Small intestine (tissue), 16 donors: ENCODE results near the gene C18orf63. TPM values are rescaled to one million over a fixed set of nuclear protein-coding genes. Genes with fewer than 3 reads are reported as not detected.

Experiments used
- DNase-seq, 2 donors: peaks; one replicate each; pipeline versions ENCODE4 v3.0.0 to v3.0.0-alpha.2; 2013
- FAIRE-seq: peaks from 2 replicates; lab custom pipeline; 2012; peaks lifted over from hg19 to GRCh38; lab: Jason Lieb, UNC
- H3K27ac ChIP-seq, 3 donors: one replicate each; pipeline ENCODE4 v1.5.1; 2013; ENCODE audit warnings: low read length in 2 of 3, mild to moderate bottlenecking in 2 of 3, control low read depth in 1 of 3, inconsistent platforms in 1 of 3, low read depth in 1 of 3, moderate library complexity in 1 of 3
- H3K27me3 ChIP-seq, 3 donors: one replicate each; pipeline ENCODE4 v1.6.1; 2013; ENCODE audit warnings: low read length in 3 of 3, inconsistent platforms in 1 of 3; ENCODE audit not compliant: control insufficient read depth in 3 of 3, insufficient read depth in 3 of 3
- H3K36me3 ChIP-seq, 3 donors: one replicate each; pipeline ENCODE4 v1.6.1; 2013; ENCODE audit warnings: low read length in 3 of 3, inconsistent platforms in 1 of 3, low read depth in 1 of 3, mild to moderate bottlenecking in 1 of 3, moderate library complexity in 1 of 3; ENCODE audit not compliant: control insufficient read depth in 3 of 3, insufficient read depth in 2 of 3
- H3K4me1 ChIP-seq, 3 donors: one replicate each; pipeline ENCODE4 v1.6.1; 2013; ENCODE audit warnings: low read length in 2 of 3, inconsistent platforms in 1 of 3, low read depth in 1 of 3, mild to moderate bottlenecking in 1 of 3, moderate library complexity in 1 of 3; ENCODE audit not compliant: control insufficient read depth in 3 of 3, insufficient read depth in 2 of 3
- H3K4me3 ChIP-seq, 3 donors: one replicate each; pipeline ENCODE4 v1.5.1; 2013; ENCODE audit warnings: low read length in 3 of 3, control low read depth in 1 of 3, inconsistent platforms in 1 of 3, low read depth in 1 of 3, mild to moderate bottlenecking in 1 of 3, moderate library complexity in 1 of 3
- H3K9me3 ChIP-seq, 2 donors: one replicate each; pipeline ENCODE4 v1.6.1; 2013; ENCODE audit warnings: low read depth in 1 of 2, low read length in 1 of 2; ENCODE audit not compliant: control insufficient read depth in 2 of 2, insufficient read depth in 1 of 2
- WGBS, 3 donors: extraction: QIAGEN DNeasy Blood & Tissue Kit; methylation state at CpG; one replicate each; pipeline ENCODE4 v1.1.7; 2013; 5-methylcytosine and 5-hydroxymethylcytosine counted together
- long read RNA-seq, 10 donors: transcript quantifications; one replicate each; lab custom pipeline, GENCODE V29; 2026
- polyA plus RNA-seq, 4 donors: library from polyadenylated mRNA; stranded (reverse) in 3 of 4; unstranded in 1 of 4; fragments of 200-250 nt in 3 of 4; fragments of 120-200 nt in 1 of 4; gene quantifications; one replicate each; pipeline versions ENCODE4 v1.2.1 to v1.2.3, GENCODE V29; 2013
- donor health status: healthy with polysubstance abuse.
- donor health status: control.
- donor health status: control.
- donor health status: Bipolar disorder and iron deficiency.
- donor health status: healthy.

Gene C18orf63
- polyA plus RNA-seq = not detected
- long read RNA-seq, donor 1 = 0 reads
- long read RNA-seq, donor 2 = 0 reads
- long read RNA-seq, donor 3 = 0 reads
- long read RNA-seq, donor 4 = 0 reads
- long read RNA-seq, donor 5 = 0 reads
- long read RNA-seq, donor 6 = 0 reads
- long read RNA-seq, donor 7 = 0 reads
- long read RNA-seq, donor 8 = 0 reads
- long read RNA-seq, donor 9 = 0 reads
- long read RNA-seq, donor 10 = 0 reads

- FAIRE-seq = no peak
- Histone ChIP-seq H3K27me3 (peaks cover 0 to 2% (median 0%) of the 10 kb centered on the region in 3 donors), H3K4me3 (no peak within 1 kb of the TSS), H3K9me3 (peaks cover 0 to 6% of the 10 kb centered on the region in 2 donors), H3K4me1 (no peaks in the 10 kb centered on the region), H3K36me3 (no peaks in the 10 kb centered on the region), H3K27ac (no peak within 1 kb of the TSS)
- WGBS, 3 donors = 93 to 98% (median 95%) methylated on average over 51 of the region's 51 CpGs
- no peak for DNase-seq
Observed at GRCh38 chr18:74315464-74316256, at the start of gene C18orf63. TSS of gene C18orf63 (plus strand) at chr18:74315839. CDS start at chr18:74317866, 2,027 bp downstream.

DNA sequence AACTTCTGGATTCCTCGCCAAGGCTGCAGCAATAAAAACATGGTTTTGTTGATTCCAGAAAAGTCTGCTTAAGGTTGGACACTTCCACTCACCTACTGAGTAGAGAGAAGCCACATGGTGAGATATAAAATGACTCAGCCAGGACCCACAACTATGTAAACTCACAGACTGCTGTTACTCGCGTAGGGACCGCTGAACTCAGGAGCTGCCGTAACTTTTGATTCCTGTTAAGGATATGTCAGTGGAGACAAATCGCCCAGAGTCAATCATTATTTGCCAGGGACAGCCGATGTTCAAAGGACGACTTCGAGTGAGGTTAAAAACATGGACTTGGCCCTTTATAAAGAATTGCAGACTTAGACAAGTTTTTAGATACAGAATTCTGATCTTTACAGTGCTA lies 49.5 kb upstream of the C18orf63 start:
- peaks cover 0 to 32% (median 11%) of the 10 kb centered on the region in 3 donors for H3K36me3 ChIP-seq
- H3K27ac ChIP-seq = peak overlapping the region; percentile 24 to 64 (median 62)
- no peaks in the 10 kb centered on the region for H3K9me3 ChIP-seq
- WGBS, 3 donors = 16 to 51% (median 29%) methylated on average over 9 of the region's 9 CpGs
- FAIRE-seq (peak; percentile 62), DNase-seq (peak; percentile 71 to 92)
- H3K4me3 ChIP-seq = no peak overlapping the region
- H3K4me1 ChIP-seq = peaks cover 5 to 33% (median 14%) of the 10 kb centered on the region in 3 donors
- no peaks in the 10 kb centered on the region for H3K27me3 ChIP-seq

GRCh38 chr18:74268175-74268574 lies 47.5 kb upstream of the C18orf63 start:
- Histone ChIP-seq H3K27me3 (no peaks in the 10 kb centered on the region), H3K9me3 (no peaks in the 10 kb centered on the region), H3K4me1 (peaks cover 5 to 33% (median 14%) of the 10 kb centered on the region in 3 donors), H3K4me3 (no peak overlapping the region), H3K27ac (peak overlapping the region in 2 of 3 donors; percentile 38 to 56), H3K36me3 (peaks cover 0 to 17% (median 6%) of the 10 kb centered on the region in 3 donors)
- WGBS, 3 donors = 45 to 82% (median 49%) methylated on average over 7 of the region's 7 CpGs
- FAIRE-seq (no peak), DNase-seq (peak; percentile 47 to 50)

DNA sequence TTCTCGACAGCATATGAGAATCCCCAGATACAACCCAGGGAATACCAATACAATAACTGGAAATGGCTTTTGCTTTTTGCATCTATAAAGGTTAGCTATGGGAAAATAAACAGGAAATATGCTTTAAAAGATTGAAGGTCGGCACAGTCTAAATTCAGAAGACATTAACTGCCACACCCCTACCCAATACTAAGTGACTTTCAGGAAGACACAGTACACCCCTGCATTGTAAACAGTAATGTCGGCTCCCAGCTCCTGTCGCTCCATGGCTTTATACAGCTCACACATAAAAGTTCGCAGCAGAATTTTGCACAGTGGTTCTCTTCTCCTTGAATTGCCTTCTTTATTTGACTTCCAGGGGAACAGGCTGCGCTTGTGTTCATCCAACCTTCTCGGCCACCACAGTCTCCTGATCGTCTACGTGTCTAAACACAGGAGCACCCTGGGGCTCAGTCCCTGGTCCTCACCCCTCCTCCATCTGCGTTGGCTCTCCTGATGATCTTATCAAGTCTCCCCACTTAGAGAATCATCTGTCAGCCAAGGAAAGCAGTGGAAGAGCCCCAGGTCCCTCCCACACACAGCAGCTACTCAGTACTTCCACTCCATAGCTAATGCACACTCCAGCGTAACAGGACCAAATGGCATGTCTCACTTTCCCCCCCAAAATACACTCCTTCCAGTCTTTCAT lies 46.6 kb upstream of the C18orf63 start:
- WGBS, 3 donors = 47 to 69% (median 55%) methylated on average over 11 of the region's 11 CpGs
- DNase-seq (no peak), FAIRE-seq (no peak)
- Histone ChIP-seq H3K4me3 (no peak overlapping the region), H3K36me3 (peaks cover 0 to 22% (median 4%) of the 10 kb centered on the region in 3 donors), H3K4me1 (peaks cover 5 to 33% (median 17%) of the 10 kb centered on the region in 3 donors), H3K27ac (peak overlapping the region in 1 of 3 donors; percentile 34), H3K27me3 (no peaks in the 10 kb centered on the region), H3K9me3 (no peaks in the 10 kb centered on the region)

GRCh38 chr18:74271635-74272034 lies 44.0 kb upstream of the C18orf63 start:
- WGBS, 3 donors = 81 to 90% (median 84%) methylated on average over 3 of the region's 3 CpGs
- no peak for FAIRE-seq
- no peaks in the 10 kb centered on the region for H3K9me3 ChIP-seq
- H3K27ac ChIP-seq = no peak overlapping the region
- DNase-seq = no peak
- H3K36me3 ChIP-seq = peaks cover 0 to 23% (median 2%) of the 10 kb centered on the region in 3 donors
- no peak overlapping the region for H3K4me3 ChIP-seq
- no peaks in the 10 kb centered on the region for H3K27me3 ChIP-seq
- H3K4me1 ChIP-seq = peaks cover 13 to 23% (median 14%) of the 10 kb centered on the region in 3 donors

- Histone ChIP-seq H3K27me3 (no peaks in the 10 kb centered on the region), H3K36me3 (peaks cover 0 to 21% (median 0%) of the 10 kb centered on the region in 3 donors), H3K27ac (peak overlapping the region in 1 of 3 donors; percentile 37), H3K4me3 (no peak overlapping the region), H3K4me1 (peaks cover 11 to 21% (median 16%) of the 10 kb centered on the region in 3 donors), H3K9me3 (no peaks in the 10 kb centered on the region)
- FAIRE-seq = no peak
- 80 to 82% (median 80%) methylated on average over 3 of the region's 3 CpGs for WGBS, 3 donors
- no peak for DNase-seq
Observed at GRCh38 chr18:74273394-74273793, 42.2 kb upstream of the C18orf63 start.

DNA sequence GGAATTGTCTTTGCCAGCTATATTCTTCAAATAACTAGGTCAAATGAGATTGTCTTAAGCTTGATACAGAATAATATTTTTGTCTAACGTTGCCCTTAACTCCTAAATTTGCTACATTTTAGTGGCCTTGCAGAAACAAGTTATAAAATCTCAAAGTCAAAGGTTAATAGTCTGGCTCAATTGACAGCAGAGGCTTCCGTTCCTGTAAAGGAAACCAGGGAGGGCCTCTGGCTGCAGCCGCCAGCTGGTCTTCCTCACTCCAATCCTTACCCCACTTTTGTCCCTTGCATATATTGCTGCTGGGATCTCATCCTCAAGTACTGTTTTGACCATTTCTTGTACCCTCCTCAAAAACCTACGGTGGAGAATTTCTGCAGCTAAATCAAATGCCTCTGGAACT lies 40.9 kb upstream of the C18orf63 start:
- Histone ChIP-seq H3K27ac (no peak overlapping the region), H3K36me3 (peaks cover 0 to 22% (median 0%) of the 10 kb centered on the region in 3 donors), H3K4me3 (no peak overlapping the region), H3K27me3 (no peaks in the 10 kb centered on the region), H3K4me1 (peaks cover 12 to 17% (median 15%) of the 10 kb centered on the region in 3 donors), H3K9me3 (no peaks in the 10 kb centered on the region)
- DNase-seq (no peak), FAIRE-seq (no peak)
- WGBS, 3 donors = 51 to 57% (median 57%) methylated on average over 4 of the region's 4 CpGs

- H3K9me3 ChIP-seq = no peaks in the 10 kb centered on the region
- H3K36me3 ChIP-seq = peaks cover 0 to 22% (median 0%) of the 10 kb centered on the region in 3 donors
- no peak overlapping the region for H3K4me3 ChIP-seq
- no peak for DNase-seq
- 88 to 96% (median 89%) methylated on average over 11 of the region's 11 CpGs for WGBS, 3 donors
- no peak overlapping the region for H3K27ac ChIP-seq
- H3K27me3 ChIP-seq = no peaks in the 10 kb centered on the region
- peaks cover 12 to 17% (median 15%) of the 10 kb centered on the region in 3 donors for H3K4me1 ChIP-seq
- FAIRE-seq = no peak
Observed at GRCh38 chr18:74275736-74276135, 39.9 kb upstream of the C18orf63 start.
